Mammary epithelial cell (primary cell): ENCODE results near the gene MOGAT2.

Source experiments
- CTCF ChIP-seq, 2 donors: IDR thresholded peaks in 1 of 2; conservative IDR thresholded peaks in 1 of 2; 2 replicates each; pipeline ENCODE4 v1.5.1; 2011 to 2012; ENCODE audit warnings: inconsistent platforms in 2 of 2, low read length in 2 of 2, mild to moderate bottlenecking in 2 of 2, control low read depth in 1 of 2, low read depth in 1 of 2; ENCODE audit not compliant: insufficient read depth in 1 of 2; ENCODE audit errors: extremely low read depth in 1 of 2
- EZH2 ChIP-seq: IDR thresholded peaks from 2 replicates; pipeline ENCODE4 v1.6.1; 2012; ENCODE audit warnings: low read length, inconsistent platforms, borderline replicate concordance

- peak in 1 of 2 donors; percentile 10 for TF ChIP-seq CTCF (conservative IDR thresholded peaks at IDR 0.05 in 1 of 2, IDR thresholded peaks at IDR 0.05 in 1 of 2; ENCODE audit: extremely low read depth in 1 of 2, insufficient read depth in 1 of 2, low read depth in 1 of 2, low read length in 2 of 2)
- no peak for TF ChIP-seq EZH2
Measured at GRCh38 chr11:75768112-75768908, 50.7 kb downstream of the MOGAT2 start, which contains the start of gene DGAT2.
